Spleen (tissue), 7 donors: Measurements from ENCODE around the gene SIPA1.

ENCODE experiments used
- CTCF ChIP-seq, 11 experiments: fragments of 200-600 bp in 7 of 11; fragments of 450-650 bp in 4 of 11; sonication (generic) in 4 of 11; IDR thresholded peaks in 8 of 11; conservative IDR thresholded peaks in 3 of 11; 1 replicate in 7 of 11; 2 replicates in 4 of 11; pipeline versions ENCODE4 v1.4.0 to v1.8.0; 2016 to 2021; ENCODE audit warnings: antibody characterized with exemption in 11 of 11, inconsistent platforms in 4 of 11, mild to moderate bottlenecking in 1 of 11
- POLR2AphosphoS5 ChIP-seq, 3 donors: sonication (generic); formaldehyde crosslinking; IDR thresholded peaks; one replicate each; pipeline ENCODE4 v1.5.1; 2017; ENCODE audit warnings: antibody characterized with exemption in 3 of 3
- donor health status: DM: no; HTN: no; CAD: no; lungs with moderate emphysema.
- donor health status: DM: no; HTN: no; CAD: no.
- donor health status: DM: no; HTN: no; CAD: no.

DNA sequence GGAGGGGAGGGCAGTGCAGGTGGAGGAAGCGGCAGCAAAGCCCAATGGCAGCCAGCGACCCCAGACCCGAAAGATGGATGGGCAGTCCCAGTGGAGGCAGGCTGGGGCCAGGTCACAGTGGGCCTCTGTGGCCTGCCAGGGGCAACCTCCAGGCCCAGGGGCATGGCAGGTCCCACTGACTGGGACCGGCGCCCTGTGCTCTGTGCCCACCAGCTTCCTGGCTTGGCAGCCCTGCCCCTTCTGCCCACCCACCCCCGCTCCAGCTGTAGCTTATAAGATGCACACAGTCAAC, 38.0 kb upstream of the SIPA1 start:
- TF ChIP-seq CTCF (IDR thresholded peaks at IDR 0.05 in 8 of 11, conservative IDR thresholded peaks at IDR 0.05 in 3 of 11), result no peak
- peak in 2 of 3 donors; percentile 10 to 56 for TF ChIP-seq POLR2AphosphoS5 (IDR thresholded peaks at IDR 0.05)
